GM23338 (cell line): ENCODE data around the gene CACNA1B.

Experiments used
- CREB1 ChIP-seq: fragments of 250-450 bp; sonication (Bioruptor Pico); IDR thresholded peaks from 2 replicates; pipeline ENCODE4 v1.5.0; 2020; ENCODE audit warnings: low read depth, mild to moderate bottlenecking, moderate library complexity
- ETS1 ChIP-seq: IDR thresholded peaks from 2 replicates; pipeline ENCODE4 v1.6.1; 2016; ENCODE audit warnings: antibody characterized with exemption
- EZH2 ChIP-seq: fragments of 200-600 bp; sonication (generic); IDR thresholded peaks from one replicate; pipeline ENCODE4 v1.8.0; 2017; ENCODE audit warnings: antibody characterized with exemption, mild to moderate bottlenecking, low read depth; ENCODE audit not compliant: unreplicated experiment
- EZH2phosphoT487 ChIP-seq: fragments of 200-600 bp; sonication (generic); IDR thresholded peaks from one replicate; pipeline ENCODE4 v1.8.1; 2018; ENCODE audit warnings: antibody characterized with exemption; ENCODE audit not compliant: unreplicated experiment
- NANOG ChIP-seq: IDR thresholded peaks from 2 replicates; pipeline ENCODE4 v1.6.1; 2016; ENCODE audit warnings: antibody characterized with exemption, borderline replicate concordance
- POLR2AphosphoS5 ChIP-seq: IDR thresholded peaks from 2 replicates; pipeline ENCODE4 v1.6.1; 2016; ENCODE audit warnings: antibody characterized with exemption, low read depth
- REST ChIP-seq: IDR thresholded peaks from one replicate; pipeline ENCODE4 v1.6.1; 2018; ENCODE audit warnings: antibody characterized with exemption; ENCODE audit not compliant: unreplicated experiment
- STAT1 ChIP-seq: IDR thresholded peaks from one replicate; pipeline ENCODE4 v1.6.1; 2016; ENCODE audit warnings: antibody characterized with exemption; ENCODE audit not compliant: unreplicated experiment
- ZNF114 ChIP-seq: fragments of 250-450 bp; sonication (Bioruptor Pico); IDR thresholded peaks from 2 replicates; pipeline ENCODE4 v1.5.0; 2020; ENCODE audit warnings: mild to moderate bottlenecking, moderate library complexity
- ZNF331 ChIP-seq: fragments of 250-450 bp; sonication (Bioruptor Pico); IDR thresholded peaks from 2 replicates; pipeline ENCODE4 v1.5.0; 2020; ENCODE audit warnings: low read depth, mild to moderate bottlenecking, moderate library complexity
- ZNF462 ChIP-seq: fragments of 250-450 bp; sonication (Bioruptor Pico); IDR thresholded peaks from 2 replicates; pipeline ENCODE4 v1.5.0; 2020; ENCODE audit warnings: mild to moderate bottlenecking, moderate library complexity
- TF ChIP-seq, protein P1 (sequence below), 2 experiments: fragments of 200-600 bp in 1 of 2; sonication (generic) in 1 of 2; conservative IDR thresholded peaks; 2 replicates each; pipeline versions ENCODE4 v1.5.1 to v1.6.1; 2016 to 2017; ENCODE audit warnings: antibody characterized with exemption in 2 of 2, low read depth in 2 of 2, mild to moderate bottlenecking in 2 of 2, moderate library complexity in 1 of 2

- TF ChIP-seq, protein P1, sequence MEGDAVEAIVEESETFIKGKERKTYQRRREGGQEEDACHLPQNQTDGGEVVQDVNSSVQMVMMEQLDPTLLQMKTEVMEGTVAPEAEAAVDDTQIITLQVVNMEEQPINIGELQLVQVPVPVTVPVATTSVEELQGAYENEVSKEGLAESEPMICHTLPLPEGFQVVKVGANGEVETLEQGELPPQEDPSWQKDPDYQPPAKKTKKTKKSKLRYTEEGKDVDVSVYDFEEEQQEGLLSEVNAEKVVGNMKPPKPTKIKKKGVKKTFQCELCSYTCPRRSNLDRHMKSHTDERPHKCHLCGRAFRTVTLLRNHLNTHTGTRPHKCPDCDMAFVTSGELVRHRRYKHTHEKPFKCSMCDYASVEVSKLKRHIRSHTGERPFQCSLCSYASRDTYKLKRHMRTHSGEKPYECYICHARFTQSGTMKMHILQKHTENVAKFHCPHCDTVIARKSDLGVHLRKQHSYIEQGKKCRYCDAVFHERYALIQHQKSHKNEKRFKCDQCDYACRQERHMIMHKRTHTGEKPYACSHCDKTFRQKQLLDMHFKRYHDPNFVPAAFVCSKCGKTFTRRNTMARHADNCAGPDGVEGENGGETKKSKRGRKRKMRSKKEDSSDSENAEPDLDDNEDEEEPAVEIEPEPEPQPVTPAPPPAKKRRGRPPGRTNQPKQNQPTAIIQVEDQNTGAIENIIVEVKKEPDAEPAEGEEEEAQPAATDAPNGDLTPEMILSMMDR (conservative IDR thresholded peaks at IDR 0.05; ENCODE audit: low read depth in 2 of 2): no peak
- no peak for TF ChIP-seq EZH2
- no peak for TF ChIP-seq REST
- no peak for TF ChIP-seq POLR2AphosphoS5
- no peak for TF ChIP-seq ZNF331 (CRISPR knock-in tag)
- no peak for TF ChIP-seq EZH2phosphoT487
- TF ChIP-seq NANOG: no peak
- no peak for TF ChIP-seq STAT1
- TF ChIP-seq ZNF114: no peak
- TF ChIP-seq CREB1 (CRISPR knock-in tag): no peak
- no peak for TF ChIP-seq ETS1
- no peak for TF ChIP-seq ZNF462 (CRISPR knock-in tag)
Observed at GRCh38 chr9:137982200-137982599, 104.6 kb downstream of the CACNA1B start.
